Measurements from ENCODE around the gene CAMK1D.

GRCh38 chr10:12771981-12772760 lies 422.8 kb downstream of the CAMK1D start:
- TF ChIP-seq POLR2A (IDR thresholded peaks at IDR 0.05; ENCODE audit: low read depth, low read length): no peak
- TF ChIP-seq SMC3 (IDR thresholded peaks at IDR 0.05; ENCODE audit: low read depth, low read length): no peak

Measured in IMR-90 (cell line).